Measurements from ENCODE around the gene DRAXIN. TPM values are rescaled to one million over a fixed set of nuclear protein-coding genes. Genes with fewer than 3 reads are reported as not detected.

The DRAXIN gene
- total RNA-seq, 1 donor from 2014 or later = 0.21 TPM

GRCh38 chr1:11649237-11649623 is 42.3 kb upstream of the DRAXIN start:
- no peak for DNase-seq (ENCODE audit: extremely low spot score, unreplicated experiment)
- no peak overlapping the region for H3K4me3 Mint-ChIP-seq (ENCODE audit: unreplicated experiment)
- no peak overlapping the region for H3K27ac Mint-ChIP-seq (ENCODE audit: unreplicated experiment)
- TF ChIP-seq CTCF (IDR thresholded peaks at IDR 0.05) = no peak
- peaks cover 6% of the 10 kb centered on the region for H3K27me3 Mint-ChIP-seq (ENCODE audit: unreplicated experiment)
- H3K4me1 Mint-ChIP-seq (ENCODE audit: unreplicated experiment) = peaks cover 12% of the 10 kb centered on the region
- H3K9me3 Mint-ChIP-seq (ENCODE audit: unreplicated experiment) = no peaks in the 10 kb centered on the region
- no peaks in the 10 kb centered on the region for H3K36me3 Mint-ChIP-seq (ENCODE audit: unreplicated experiment)

GRCh38 chr1:11649624-11650330 is 41.7 kb upstream of the DRAXIN start:
- no peak for DNase-seq (ENCODE audit: extremely low spot score, unreplicated experiment)
- H3K9me3 Mint-ChIP-seq (ENCODE audit: unreplicated experiment) = no peaks in the 10 kb centered on the region
- no peak overlapping the region for H3K4me3 Mint-ChIP-seq (ENCODE audit: unreplicated experiment)
- no peaks in the 10 kb centered on the region for H3K36me3 Mint-ChIP-seq (ENCODE audit: unreplicated experiment)
- H3K27ac Mint-ChIP-seq (ENCODE audit: unreplicated experiment) = no peak overlapping the region
- peaks cover 12% of the 10 kb centered on the region for H3K4me1 Mint-ChIP-seq (ENCODE audit: unreplicated experiment)
- H3K27me3 Mint-ChIP-seq (ENCODE audit: unreplicated experiment) = peaks cover 6% of the 10 kb centered on the region
- no peak for TF ChIP-seq CTCF (IDR thresholded peaks at IDR 0.05)

- H3K36me3 Mint-ChIP-seq (ENCODE audit: unreplicated experiment) = no peaks in the 10 kb centered on the region
- no peak overlapping the region for H3K27ac Mint-ChIP-seq (ENCODE audit: unreplicated experiment)
- TF ChIP-seq CTCF (IDR thresholded peaks at IDR 0.05) = peak; percentile 67
- H3K9me3 Mint-ChIP-seq (ENCODE audit: unreplicated experiment) = no peaks in the 10 kb centered on the region
- H3K4me3 Mint-ChIP-seq (ENCODE audit: unreplicated experiment) = peak overlapping the region; percentile 49
- H3K4me1 Mint-ChIP-seq (ENCODE audit: unreplicated experiment) = peaks cover 15% of the 10 kb centered on the region
- peaks cover 6% of the 10 kb centered on the region for H3K27me3 Mint-ChIP-seq (ENCODE audit: unreplicated experiment)
- peak; percentile 91 for DNase-seq (ENCODE audit: extremely low spot score, unreplicated experiment)
These were observed 41.0 kb upstream of the DRAXIN start for GRCh38 chr1:11650331-11650991.

- peaks cover 18% of the 10 kb centered on the region for H3K4me1 Mint-ChIP-seq (ENCODE audit: unreplicated experiment)
These were observed 40.5 kb upstream of the DRAXIN start for GRCh38 chr1:11651017-11651416.

More at GRCh38 chr1:11651017-11651416, 40.5 kb upstream of the DRAXIN start:
- H3K4me3 Mint-ChIP-seq (ENCODE audit: unreplicated experiment) = peak overlapping the region; percentile 49
- H3K36me3 Mint-ChIP-seq (ENCODE audit: unreplicated experiment) = no peaks in the 10 kb centered on the region
- peaks cover 6% of the 10 kb centered on the region for H3K27me3 Mint-ChIP-seq (ENCODE audit: unreplicated experiment)
- H3K27ac Mint-ChIP-seq (ENCODE audit: unreplicated experiment) = no peak overlapping the region
- H3K9me3 Mint-ChIP-seq (ENCODE audit: unreplicated experiment) = no peaks in the 10 kb centered on the region
- no peak for DNase-seq (ENCODE audit: extremely low spot score, unreplicated experiment)
- no peak for TF ChIP-seq CTCF (IDR thresholded peaks at IDR 0.05)
